ENCODE results near the gene AGPAT4. TPM values are rescaled to one million over a fixed set of nuclear protein-coding genes. Genes with fewer than 3 reads are reported as not detected.
"Not testable (repeated sequence)": the region's sequence is repeated elsewhere in the genome, so short reads cannot be mapped to it uniquely, and the experiment has no call there.

The AGPAT4 gene
- total RNA-seq, 1 donor from 2014 or later, result 8.0 TPM

GRCh38 chr6:161140554-161140875 is 133.3 kb downstream of the AGPAT4 start:
- no peak for DNase-seq (ENCODE audit: low spot score)

- DNase-seq (ENCODE audit: low spot score), result no peak
These were observed 133.9 kb downstream of the AGPAT4 start for GRCh38 chr6:161139766-161140553.

GRCh38 chr6:161139304-161139765 is 134.5 kb downstream of the AGPAT4 start:
- no peak for DNase-seq (ENCODE audit: low spot score)

- DNase-seq (ENCODE audit: low spot score), result no peak
These were observed 135.1 kb downstream of the AGPAT4 start for GRCh38 chr6:161138543-161139303.

- DNase-seq (ENCODE audit: low spot score), result no peak
These were observed 135.9 kb downstream of the AGPAT4 start for GRCh38 chr6:161137839-161138542.

GRCh38 chr6:161137320-161137719 is 136.5 kb downstream of the AGPAT4 start:
- no peak for DNase-seq (ENCODE audit: low spot score)

GRCh38 chr6:161136655-161137054 is 137.2 kb downstream of the AGPAT4 start:
- DNase-seq (ENCODE audit: low spot score), result no peak

- no peak for DNase-seq (ENCODE audit: low spot score)
These were observed 137.9 kb downstream of the AGPAT4 start for GRCh38 chr6:161135695-161136591.

- no peak for DNase-seq (ENCODE audit: low spot score)
These were observed 139.1 kb downstream of the AGPAT4 start for GRCh38 chr6:161134550-161135298.

- no peak for DNase-seq (ENCODE audit: low spot score)
These were observed 139.9 kb downstream of the AGPAT4 start for GRCh38 chr6:161133963-161134362.

GRCh38 chr6:161132384-161132783 is 141.5 kb downstream of the AGPAT4 start:
- DNase-seq (ENCODE audit: low spot score), result no peak

- no peak for DNase-seq (ENCODE audit: low spot score)
These were observed 142.7 kb downstream of the AGPAT4 start for GRCh38 chr6:161130967-161131766.

- DNase-seq (ENCODE audit: low spot score), result no peak
These were observed 143.3 kb downstream of the AGPAT4 start for GRCh38 chr6:161130541-161130940.

GRCh38 chr6:161128680-161129196 is 145.1 kb downstream of the AGPAT4 start:
- DNase-seq (ENCODE audit: low spot score), result no peak

- no peak for DNase-seq (ENCODE audit: low spot score)
These were observed 145.6 kb downstream of the AGPAT4 start for GRCh38 chr6:161128230-161128629.

GRCh38 chr6:161127071-161127740 is 146.7 kb downstream of the AGPAT4 start:
- DNase-seq (ENCODE audit: low spot score), result no peak

- no peak for DNase-seq (ENCODE audit: low spot score)
These were observed 148.3 kb downstream of the AGPAT4 start for GRCh38 chr6:161125591-161125990.

- DNase-seq (ENCODE audit: low spot score), result not testable (repeated sequence)
These were observed 150.5 kb downstream of the AGPAT4 start for GRCh38 chr6:161123319-161123718.
